ENCODE results near the gene RASAL1. TPM values are rescaled to one million over a fixed set of nuclear protein-coding genes. Genes with fewer than 3 reads are reported as not detected.

The RASAL1 gene
- total RNA-seq, 1 experiment from 2014 or later, result not detected

DNA sequence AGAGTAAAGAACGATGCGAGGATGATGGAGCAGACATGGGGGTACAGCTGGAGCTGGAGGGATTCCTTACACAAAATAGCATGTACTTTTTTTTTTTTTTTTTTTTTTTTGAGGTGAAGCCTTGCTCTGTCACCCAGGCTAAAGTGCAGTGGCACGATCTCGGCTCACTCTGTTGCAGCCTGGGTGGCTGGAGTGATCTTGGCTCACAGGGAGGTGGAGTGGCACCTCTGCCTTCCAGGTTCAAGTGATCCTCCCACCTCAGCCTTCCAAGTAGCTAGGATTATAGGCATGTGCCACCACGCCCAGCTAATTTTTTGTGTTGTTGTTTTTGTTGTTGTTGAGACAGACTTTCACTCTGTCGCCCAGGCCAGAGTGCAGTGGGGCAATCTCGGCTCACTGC lies 5.1 kb upstream of the RASAL1 start:
- Histone ChIP-seq H3K4me3 (ENCODE audit: low read depth, low read length) (no peak overlapping the region), H3K9me3 (no peaks in the 10 kb centered on the region), H3K4me1 (no peaks in the 10 kb centered on the region; the same call in 1 of the 2 replicates), H3K36me3 (ENCODE audit: control insufficient read depth, insufficient read depth, low read length) (no peaks in the 10 kb centered on the region), H3K27me3 (replicated peaks; ENCODE audit: control insufficient read depth, insufficient read depth, low read length) (no peaks in the 10 kb centered on the region)
- intact Hi-C loops (cut with micrococcal nuclease; ENCODE audit: unreplicated experiment), result no loop called here
- POLR2A ChIA-PET, result no interaction called here
- H3K36me3 Mint-ChIP-seq (ENCODE audit: insufficient read depth, unreplicated experiment), result no peaks in the 10 kb centered on the region
- CTCF ChIA-PET, result interaction anchor here (0.7 kb wide), 1 partner anchor 284 kb away, joined by 12 read pairs; no protein-coding TSS in a partner anchor
- H3K27ac Mint-ChIP-seq (ENCODE audit: unreplicated experiment), result no peak overlapping the region
- H3K4me1 Mint-ChIP-seq (ENCODE audit: low read depth, unreplicated experiment), result no peaks in the 10 kb centered on the region
- no peak for TF ChIP-seq CTCF (IDR thresholded peaks at IDR 0.05; ENCODE audit: insufficient read depth in 1 of 2, low read depth in 1 of 2, low read length in 1 of 2, severe bottlenecking in 1 of 2, unreplicated experiment in 1 of 2)
- no peaks in the 10 kb centered on the region for H3K27me3 Mint-ChIP-seq (ENCODE audit: insufficient read depth, unreplicated experiment)
- no peak overlapping the region for H3K4me3 Mint-ChIP-seq (ENCODE audit: unreplicated experiment)
- no peak for DNase-seq
- H3K9me3 Mint-ChIP-seq (ENCODE audit: unreplicated experiment), result no peaks in the 10 kb centered on the region
- BruUV-seq (replicated peaks), result no TSS peak

DNA sequence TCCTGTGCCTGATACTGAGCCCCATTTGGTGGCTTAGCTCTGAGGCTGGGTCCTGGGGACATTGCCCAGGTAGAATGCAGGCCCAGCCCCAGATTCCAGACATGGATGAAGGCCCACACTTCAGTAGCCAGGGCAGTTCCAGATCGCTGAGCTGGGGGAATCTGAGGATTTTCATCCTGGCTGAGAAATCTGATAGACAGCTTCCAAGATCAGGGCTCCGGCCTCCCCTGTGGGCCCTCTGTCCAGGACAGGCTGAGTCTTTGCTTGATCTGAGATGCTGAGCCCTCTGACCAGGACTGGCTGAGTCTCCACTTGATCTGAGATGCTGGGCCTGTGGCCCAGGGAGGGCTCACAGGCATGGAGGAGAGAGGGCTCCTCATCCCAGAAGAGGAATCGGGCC lies 3.3 kb upstream of the RASAL1 start:
- ChIA-PET POLR2A (no interaction called here), CTCF (interaction anchor here (0.5 kb wide), 2 partner anchors 35 to 73 kb away, joined by 3 read pairs; no protein-coding TSS in a partner anchor)
- Mint-ChIP-seq H3K27ac (ENCODE audit: unreplicated experiment) (no peak overlapping the region), H3K9me3 (ENCODE audit: unreplicated experiment) (no peaks in the 10 kb centered on the region), H3K36me3 (ENCODE audit: insufficient read depth, unreplicated experiment) (no peaks in the 10 kb centered on the region), H3K4me1 (ENCODE audit: low read depth, unreplicated experiment) (no peaks in the 10 kb centered on the region), H3K4me3 (ENCODE audit: unreplicated experiment) (no peak overlapping the region), H3K27me3 (ENCODE audit: insufficient read depth, unreplicated experiment) (no peaks in the 10 kb centered on the region)
- intact Hi-C loops (cut with micrococcal nuclease; ENCODE audit: unreplicated experiment), result no loop called here
- no TSS peak for BruUV-seq (replicated peaks)
- DNase-seq, result no peak
- TF ChIP-seq CTCF (IDR thresholded peaks at IDR 0.05; ENCODE audit: insufficient read depth in 1 of 2, low read depth in 1 of 2, low read length in 1 of 2, severe bottlenecking in 1 of 2, unreplicated experiment in 1 of 2), result no peak
- no peak overlapping the region for H3K4me3 ChIP-seq (ENCODE audit: low read depth, low read length)
- H3K9me3 ChIP-seq, result no peaks in the 10 kb centered on the region
- H3K27me3 ChIP-seq (replicated peaks; ENCODE audit: control insufficient read depth, insufficient read depth, low read length), result no peaks in the 10 kb centered on the region
- H3K4me1 ChIP-seq, result no peaks in the 10 kb centered on the region; the same call in 1 of the 2 replicates
- H3K36me3 ChIP-seq (ENCODE audit: control insufficient read depth, insufficient read depth, low read length), result no peaks in the 10 kb centered on the region

GRCh38 chr12:113137861-113138783 lies 2.6 kb upstream of the RASAL1 start:
- Histone ChIP-seq H3K9me3 (no peaks in the 10 kb centered on the region), H3K27me3 (replicated peaks; ENCODE audit: control insufficient read depth, insufficient read depth, low read length) (no peaks in the 10 kb centered on the region), H3K4me1 (no peaks in the 10 kb centered on the region; the same call in 1 of the 2 replicates), H3K4me3 (ENCODE audit: low read depth, low read length) (no peak overlapping the region), H3K36me3 (ENCODE audit: control insufficient read depth, insufficient read depth, low read length) (no peaks in the 10 kb centered on the region)
- no peak for DNase-seq
- ChIA-PET CTCF (interaction anchor here (0.5 kb wide), 1 partner anchor 34 kb away, joined by 3 read pairs; no protein-coding TSS in a partner anchor), POLR2A (no interaction called here)
- H3K4me3 Mint-ChIP-seq (ENCODE audit: unreplicated experiment), result no peak overlapping the region
- intact Hi-C loops (cut with micrococcal nuclease; ENCODE audit: unreplicated experiment), result no loop called here
- H3K4me1 Mint-ChIP-seq (ENCODE audit: low read depth, unreplicated experiment), result no peaks in the 10 kb centered on the region
- no peaks in the 10 kb centered on the region for H3K36me3 Mint-ChIP-seq (ENCODE audit: insufficient read depth, unreplicated experiment)
- BruUV-seq (replicated peaks), result no TSS peak
- no peaks in the 10 kb centered on the region for H3K27me3 Mint-ChIP-seq (ENCODE audit: insufficient read depth, unreplicated experiment)
- no peak overlapping the region for H3K27ac Mint-ChIP-seq (ENCODE audit: unreplicated experiment)
- no peaks in the 10 kb centered on the region for H3K9me3 Mint-ChIP-seq (ENCODE audit: unreplicated experiment)
- TF ChIP-seq CTCF (IDR thresholded peaks at IDR 0.05; ENCODE audit: insufficient read depth in 1 of 2, low read depth in 1 of 2, low read length in 1 of 2, severe bottlenecking in 1 of 2, unreplicated experiment in 1 of 2), result no peak

Data from Caco-2 (cell line).